DND-41 (cell line): ENCODE measurements around the gene PASK.

Experiments
- ATAC-seq: fragments of 200-7000 bp; cut with Tn5 transposase; 3 replicates; pipeline ENCODE4 v1.9.1; 2021; ENCODE audit warnings: low read depth; ENCODE audit not compliant: insufficient read depth
- DNase-seq: peaks from one replicate; pipeline ENCODE4 v3.0.0-alpha.2; 2020
- H2AFZ ChIP-seq: 2 replicates; pipeline ENCODE4 v1.6.0; 2012; ENCODE audit warnings: low read depth, low read length
- H3K27ac ChIP-seq: 2 replicates; pipeline ENCODE4 v1.5.1; 2012; ENCODE audit warnings: low read length, inconsistent platforms
- H3K27me3 ChIP-seq: fragments of 200-600 bp; sonication (generic); 2 replicates; pipeline ENCODE4 v1.6.0; 2012; ENCODE audit warnings: low read length, mild to moderate bottlenecking, inconsistent platforms; ENCODE audit not compliant: insufficient read depth, poor library complexity
- H3K36me3 ChIP-seq: 2 replicates; pipeline ENCODE4 v1.5.1; 2012; ENCODE audit warnings: low read length, inconsistent platforms; ENCODE audit not compliant: insufficient read depth
- H3K4me1 ChIP-seq: 2 replicates; pipeline ENCODE4 v1.5.1; 2012; ENCODE audit warnings: mild to moderate bottlenecking, low read length; ENCODE audit not compliant: insufficient read depth
- H3K4me2 ChIP-seq: 2 replicates; pipeline ENCODE4 v1.6.0; 2012; ENCODE audit warnings: mild to moderate bottlenecking, moderate library complexity, low read length, inconsistent platforms; ENCODE audit not compliant: insufficient read depth
- H3K4me3 ChIP-seq, 2 experiments: fragments of 200-600 bp in 1 of 2; shearing (Covaris generic) in 1 of 2; 2 replicates each; pipeline ENCODE4 v1.5.1; 2012 to 2016; ENCODE audit warnings: inconsistent platforms in 2 of 2, low read length in 2 of 2, mild to moderate bottlenecking in 2 of 2, low read depth in 1 of 2, moderate library complexity in 1 of 2
- H3K79me2 ChIP-seq: 2 replicates; pipeline ENCODE4 v1.6.0; 2012; ENCODE audit warnings: low read length, inconsistent platforms; ENCODE audit not compliant: insufficient read depth
- H3K9ac ChIP-seq: 2 replicates; pipeline ENCODE4 v1.6.0; 2012; ENCODE audit warnings: low read depth, mild to moderate bottlenecking, inconsistent platforms, low read length, moderate library complexity
- H3K9me3 ChIP-seq: 2 replicates; pipeline ENCODE4 v1.5.1; 2012; ENCODE audit warnings: low read length, moderate library complexity, mild to moderate bottlenecking, inconsistent platforms; ENCODE audit not compliant: insufficient read depth, severe bottlenecking
- H4K20me1 ChIP-seq: 2 replicates; pipeline ENCODE4 v1.6.0; 2012; ENCODE audit warnings: low read length; ENCODE audit not compliant: insufficient read depth
- EZH2 ChIP-seq: IDR thresholded peaks from 3 replicates; pipeline ENCODE4 v1.6.1; 2012; ENCODE audit warnings: borderline replicate concordance, low read depth, mild to moderate bottlenecking, moderate library complexity, low read length, inconsistent platforms; ENCODE audit not compliant: severe bottlenecking
- TF ChIP-seq, protein P1 (sequence below): IDR thresholded peaks from 2 replicates; pipeline ENCODE4 v1.5.1; 2012; ENCODE audit warnings: borderline replicate concordance, low read length, moderate library complexity, mild to moderate bottlenecking; ENCODE audit not compliant: poor library complexity, severe bottlenecking; ENCODE audit errors: extremely low read depth

The PASK gene

DNA sequence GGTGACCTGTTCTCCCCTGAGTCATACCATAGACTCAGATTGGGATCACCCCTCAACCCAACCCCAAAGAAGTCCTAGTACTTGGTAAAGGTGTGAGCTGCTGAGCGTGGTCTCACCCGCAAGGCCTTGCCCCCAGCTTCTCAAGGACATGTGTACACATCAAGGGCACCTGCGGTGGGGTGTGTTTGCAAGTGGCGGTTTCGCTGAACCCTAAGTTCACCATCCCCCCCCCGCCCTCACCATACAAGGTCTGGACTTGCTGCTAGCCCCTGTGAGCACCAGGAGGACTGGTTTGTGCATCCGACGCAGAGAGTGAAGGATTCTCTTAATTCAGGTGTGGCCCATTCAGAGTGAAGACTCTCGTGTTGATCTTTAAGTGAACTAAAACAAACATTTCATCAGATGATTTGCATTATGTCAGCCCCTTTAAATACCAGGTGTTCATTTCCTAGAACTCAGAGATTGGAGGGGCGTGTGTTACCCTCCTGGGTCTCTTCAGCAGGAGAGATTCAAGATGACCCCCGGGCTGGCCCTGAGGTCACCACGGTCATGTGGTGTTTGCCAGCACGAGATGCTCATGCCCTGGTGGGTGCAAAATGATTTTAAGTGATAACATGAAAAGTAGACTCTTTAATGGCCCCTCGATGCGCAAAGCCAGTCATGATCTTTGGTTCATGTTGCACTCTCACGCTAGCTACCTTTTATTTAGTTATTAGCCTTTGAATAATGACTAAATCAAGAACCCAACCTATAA lies 75.0 kb downstream of the PASK start:
- Histone ChIP-seq H3K4me3 (no peak overlapping the region), H4K20me1 (peaks cover 5% of the 10 kb centered on the region), H3K27me3 (no peaks in the 10 kb centered on the region), H2AFZ (no peak overlapping the region), H3K4me2 (no peak overlapping the region), H3K9me3 (no peaks in the 10 kb centered on the region), H3K36me3 (peaks cover 6% of the 10 kb centered on the region), H3K27ac (no peak overlapping the region), H3K9ac (no peak overlapping the region), H3K79me2 (no peaks in the 10 kb centered on the region), H3K4me1 (no peaks in the 10 kb centered on the region)
- DNase-seq (no peak), ATAC-seq (0 out of 3 replicates have a peak, but pooled peaks have one; percentile 2)
- TF ChIP-seq EZH2, result no peak
- TF ChIP-seq, protein P1, sequence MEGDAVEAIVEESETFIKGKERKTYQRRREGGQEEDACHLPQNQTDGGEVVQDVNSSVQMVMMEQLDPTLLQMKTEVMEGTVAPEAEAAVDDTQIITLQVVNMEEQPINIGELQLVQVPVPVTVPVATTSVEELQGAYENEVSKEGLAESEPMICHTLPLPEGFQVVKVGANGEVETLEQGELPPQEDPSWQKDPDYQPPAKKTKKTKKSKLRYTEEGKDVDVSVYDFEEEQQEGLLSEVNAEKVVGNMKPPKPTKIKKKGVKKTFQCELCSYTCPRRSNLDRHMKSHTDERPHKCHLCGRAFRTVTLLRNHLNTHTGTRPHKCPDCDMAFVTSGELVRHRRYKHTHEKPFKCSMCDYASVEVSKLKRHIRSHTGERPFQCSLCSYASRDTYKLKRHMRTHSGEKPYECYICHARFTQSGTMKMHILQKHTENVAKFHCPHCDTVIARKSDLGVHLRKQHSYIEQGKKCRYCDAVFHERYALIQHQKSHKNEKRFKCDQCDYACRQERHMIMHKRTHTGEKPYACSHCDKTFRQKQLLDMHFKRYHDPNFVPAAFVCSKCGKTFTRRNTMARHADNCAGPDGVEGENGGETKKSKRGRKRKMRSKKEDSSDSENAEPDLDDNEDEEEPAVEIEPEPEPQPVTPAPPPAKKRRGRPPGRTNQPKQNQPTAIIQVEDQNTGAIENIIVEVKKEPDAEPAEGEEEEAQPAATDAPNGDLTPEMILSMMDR, result no peak

DNA sequence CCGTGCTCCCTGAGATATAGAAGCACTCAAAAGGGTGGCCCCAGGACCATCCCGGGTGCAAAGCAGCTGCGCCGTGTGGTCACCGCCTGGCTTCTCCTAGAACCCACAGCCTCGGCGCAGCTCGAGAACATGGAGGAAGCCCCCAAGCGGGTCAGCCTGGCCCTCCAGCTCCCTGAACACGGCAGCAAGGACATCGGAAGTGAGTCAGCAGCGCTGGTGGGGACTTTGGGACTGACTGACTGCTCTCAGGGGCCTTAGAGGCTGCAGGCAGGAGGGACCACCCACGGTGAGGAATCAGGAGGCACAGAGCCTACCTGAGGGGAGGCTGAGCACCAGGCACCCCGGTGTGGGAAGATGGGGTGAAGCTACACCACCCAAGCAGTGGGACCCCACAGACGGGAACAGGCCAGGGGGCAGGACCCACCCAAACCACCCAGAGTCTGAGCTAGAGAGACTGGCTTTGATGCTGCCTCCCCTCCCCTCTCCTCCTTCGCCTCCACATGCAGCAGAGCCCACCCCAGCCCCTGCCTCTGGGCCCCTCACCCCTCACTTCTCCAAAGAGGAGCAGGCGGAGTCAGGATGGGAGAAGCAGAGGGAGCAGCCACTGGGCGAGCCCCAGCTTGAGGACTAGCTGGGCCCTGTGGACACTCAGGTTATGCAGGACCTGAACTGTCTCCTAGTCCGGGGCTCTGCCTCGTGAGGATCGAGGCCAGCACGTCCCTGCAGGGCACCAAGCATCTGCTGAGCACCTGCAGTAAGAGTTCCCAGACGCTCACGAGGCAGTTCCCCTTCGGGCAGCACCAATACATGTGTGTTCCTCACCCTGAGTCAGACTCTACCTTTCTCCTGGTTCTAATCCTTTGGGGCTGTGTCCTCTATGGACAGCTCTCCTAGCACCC lies 75.9 kb downstream of the PASK start:
- Histone ChIP-seq H3K27me3 (no peaks in the 10 kb centered on the region), H3K4me2 (no peak overlapping the region), H4K20me1 (peaks cover 5% of the 10 kb centered on the region), H3K9ac (no peak overlapping the region), H3K36me3 (peaks cover 6% of the 10 kb centered on the region), H3K79me2 (no peaks in the 10 kb centered on the region), H3K4me1 (no peaks in the 10 kb centered on the region), H2AFZ (no peak overlapping the region), H3K9me3 (no peaks in the 10 kb centered on the region), H3K4me3 (no peak overlapping the region), H3K27ac (no peak overlapping the region)
- ATAC-seq, result peak; percentile 18; the same call in 2 of the 3 replicates
- DNase-seq, result no peak
- TF ChIP-seq EZH2, result no peak
- TF ChIP-seq, protein P1, result no peak

DNA sequence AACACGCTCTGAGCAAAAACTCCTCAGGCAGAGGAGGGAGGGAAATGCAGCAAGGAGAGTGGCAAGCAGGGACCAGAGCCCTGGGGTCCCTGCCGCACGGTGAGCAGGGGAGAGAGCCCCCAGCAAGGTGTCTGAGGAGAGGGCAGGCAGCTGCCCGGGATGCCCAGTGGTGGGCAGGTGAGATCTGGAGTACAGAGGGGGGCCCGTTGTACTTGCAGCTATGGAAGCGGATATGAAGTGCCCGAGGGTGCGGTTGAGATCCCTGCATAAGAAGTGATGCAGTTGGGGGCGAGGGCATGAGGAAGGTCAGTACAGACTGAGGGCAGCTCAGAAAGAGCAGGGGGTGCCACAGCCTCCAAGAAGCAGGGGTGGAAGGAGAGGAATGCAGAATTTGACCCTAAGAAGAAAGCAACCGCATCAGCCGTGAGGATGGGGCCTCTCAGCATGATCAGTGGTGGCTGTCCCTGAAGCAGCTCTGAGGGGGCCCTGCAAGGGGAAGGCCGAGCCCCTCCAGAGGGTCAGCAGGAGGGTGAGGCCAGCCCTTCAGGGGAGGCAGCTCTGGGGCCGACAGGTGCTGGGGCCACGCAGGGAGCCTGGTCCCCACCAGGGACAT lies 76.6 kb downstream of the PASK start:
- H3K4me1 ChIP-seq, result no peaks in the 10 kb centered on the region
- no peak overlapping the region for H3K4me2 ChIP-seq
- peaks cover 6% of the 10 kb centered on the region for H3K36me3 ChIP-seq
- TF ChIP-seq EZH2, result no peak
- TF ChIP-seq, protein P1, result no peak
- H4K20me1 ChIP-seq, result peaks cover 5% of the 10 kb centered on the region
- no peaks in the 10 kb centered on the region for H3K79me2 ChIP-seq
- ATAC-seq (no peak), DNase-seq (no peak)
- H3K9me3 ChIP-seq, result no peaks in the 10 kb centered on the region
- no peak overlapping the region for H2AFZ ChIP-seq
- no peak overlapping the region for H3K4me3 ChIP-seq
- no peak overlapping the region for H3K27ac ChIP-seq
- no peak overlapping the region for H3K9ac ChIP-seq
- no peaks in the 10 kb centered on the region for H3K27me3 ChIP-seq
